Activated CD4-positive, alpha-beta T cell treated with anti-CD3 and anti-CD28 coated beads, Interleukin-2, Interleukin-4, amounts not matched to agents 100 ng/mL and 50 ng/mL, durations not matched to agents 16 hours and 8 hours (primary cell): ENCODE data around the gene EXOSC5.

Experiments used
- DNase-seq: peaks from one replicate; pipeline ENCODE4 v3.0.0-alpha.2; 2020; ENCODE audit warnings: low spot score

The EXOSC5 gene

DNA sequence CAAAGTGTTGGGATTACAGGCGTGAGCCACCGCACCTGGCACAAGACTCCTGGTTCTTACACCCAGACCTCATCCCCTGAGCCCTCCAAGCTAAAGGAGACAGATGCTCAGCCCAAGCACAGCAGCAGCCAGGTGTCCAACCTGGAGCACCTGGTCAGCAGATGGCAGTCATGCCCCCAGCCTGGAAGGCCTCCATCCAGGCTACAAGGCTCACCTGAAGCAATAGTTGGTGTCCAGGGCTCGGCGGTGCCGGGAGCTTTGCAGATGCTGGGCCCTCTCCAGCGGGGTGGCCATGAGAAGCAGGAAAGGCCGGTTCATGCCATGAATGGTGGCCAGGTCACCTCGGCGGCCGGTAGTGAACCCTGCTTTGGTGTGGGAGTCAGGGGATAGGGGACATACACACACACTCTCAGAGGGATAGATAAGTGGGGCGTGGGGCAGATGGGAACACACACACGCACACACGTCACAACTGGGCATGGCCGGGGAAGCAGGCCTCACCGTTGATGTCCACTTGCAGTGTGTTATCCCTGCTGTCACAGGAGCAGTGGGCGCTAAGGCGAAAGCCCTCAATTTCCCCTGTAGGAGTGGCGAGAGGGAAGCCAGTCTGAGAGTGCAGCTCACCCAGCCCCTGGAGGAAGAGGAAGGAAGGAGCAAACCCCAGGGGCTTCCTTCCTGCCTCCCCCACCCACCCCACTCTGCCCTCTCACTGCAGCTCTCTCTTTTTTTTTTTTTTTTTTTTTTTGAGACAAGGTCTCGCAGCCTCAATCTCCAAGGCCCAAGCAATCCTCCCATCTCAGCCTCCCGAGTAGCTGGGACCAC, 55.3 kb downstream of the EXOSC5 start:
- no peak for DNase-seq

DNA sequence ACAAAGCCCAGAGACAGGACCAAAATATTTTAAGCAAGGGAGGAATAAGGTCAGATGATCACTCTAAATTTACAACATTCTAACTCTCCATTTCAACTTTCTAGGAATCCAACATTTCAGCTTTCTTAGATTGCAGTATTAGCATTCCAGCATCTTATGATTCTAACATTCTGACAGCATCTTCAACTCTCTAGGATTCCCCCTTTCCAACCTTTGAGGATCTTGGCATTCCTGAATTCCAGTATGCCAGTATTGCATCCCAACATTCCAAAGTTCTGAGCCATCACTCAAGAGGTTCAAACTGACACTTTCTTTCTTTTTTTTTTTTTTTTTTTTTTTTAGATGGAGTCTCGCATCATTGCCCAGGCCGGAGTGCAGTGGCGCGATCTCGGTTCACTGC, 57.2 kb downstream of the EXOSC5 start:
- no peak for DNase-seq
